WI38 (cell line): ENCODE data around the gene FAM120B.

Source experiments
- H3K4me3 ChIP-seq: 2 replicates; pipeline ENCODE4 v1.5.1; 2011; ENCODE audit warnings: low read depth, mild to moderate bottlenecking, control low read depth, low read length
- CTCF ChIP-seq: IDR thresholded peaks from 2 replicates; pipeline ENCODE4 v1.5.1; 2012; ENCODE audit warnings: low read depth, mild to moderate bottlenecking, control low read depth, low read length

The FAM120B gene

GRCh38 chr6:170454512-170455285 lies 148.1 kb downstream of the FAM120B start:
- H3K4me3 ChIP-seq: no peak overlapping the region
- no peak for TF ChIP-seq CTCF

GRCh38 chr6:170455335-170455979 lies 148.9 kb downstream of the FAM120B start:
- H3K4me3 ChIP-seq: no peak overlapping the region
- no peak for TF ChIP-seq CTCF

- H3K4me3 ChIP-seq: no peak overlapping the region
- TF ChIP-seq CTCF: no peak
Observed at GRCh38 chr6:170456334-170456733, 149.8 kb downstream of the FAM120B start.
